ENCODE data around the gene DHX35.

The DHX35 gene

DNA sequence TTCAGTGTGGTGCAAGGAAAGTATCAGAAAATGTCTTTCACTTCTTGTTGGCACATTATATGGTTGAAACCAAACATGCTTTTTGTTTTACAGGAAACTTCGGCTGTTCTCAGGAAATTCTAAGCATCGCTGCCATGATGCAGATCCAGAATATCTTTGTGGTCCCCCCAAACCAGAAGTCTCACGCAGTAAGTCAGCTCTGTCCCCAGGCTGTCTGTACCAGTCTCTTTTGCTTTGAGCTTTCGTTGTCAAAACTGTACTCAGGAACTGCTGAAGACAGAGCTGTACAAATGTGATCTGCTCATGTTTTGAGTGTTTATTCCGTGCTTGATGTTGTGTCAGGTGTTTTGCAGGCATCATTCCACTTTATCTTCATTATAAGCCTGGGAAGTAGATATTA lies 59.6 kb downstream of the DHX35 start:
- Histone ChIP-seq H2BK5ac (ENCODE audit: low read depth, low read length, poor library complexity, severe bottlenecking) (no peak overlapping the region), H3K9ac (ENCODE audit: low read length) (no peak overlapping the region), H3K36me3 (ENCODE audit: control insufficient read depth in 1 of 2, insufficient read depth in 2 of 2, low read depth in 1 of 2, low read length in 2 of 2) (peaks cover 33 to 88% of the 10 kb centered on the region in 2 experiments), H2BK15ac (ENCODE audit: low read depth, poor library complexity, severe bottlenecking) (no peak overlapping the region), H4K8ac (ENCODE audit: low read length) (no peak overlapping the region), H3K79me1 (replicated peaks; ENCODE audit: low read length, poor library complexity, severe bottlenecking) (peaks cover 11% of the 10 kb centered on the region), H3K18ac (ENCODE audit: low read depth in 1 of 2, low read length in 2 of 2) (no peak overlapping the region), H3K23ac (ENCODE audit: low read length in 2 of 2) (no peak overlapping the region), H4K91ac (ENCODE audit: low read length) (no peak overlapping the region), H3K4me2 (ENCODE audit: low read length, poor library complexity, severe bottlenecking) (no peak overlapping the region), H2AFZ (ENCODE audit: low read depth, low read length) (no peak overlapping the region), H3K4ac (ENCODE audit: low read depth in 1 of 2, low read length in 2 of 2) (no peak overlapping the region), H3K9me3 (ENCODE audit: control insufficient read depth, low read length) (no peaks in the 10 kb centered on the region), H2BK120ac (ENCODE audit: low read depth, low read length) (no peak overlapping the region), H2AK5ac (ENCODE audit: low read length, severe bottlenecking) (no peak overlapping the region), H3K27me3 (ENCODE audit: control insufficient read depth in 1 of 2, insufficient read depth in 1 of 2, low read length in 2 of 2) (no peaks in the 10 kb centered on the region), H3K27ac (ENCODE audit: low read length, poor library complexity, severe bottlenecking) (no peak overlapping the region), H3K14ac (ENCODE audit: low read length in 2 of 2) (no peak overlapping the region), H3K4me3 (ENCODE audit: insufficient read depth in 1 of 2, low read depth in 1 of 2, low read length in 2 of 2) (no peak overlapping the region), H3K4me1 (ENCODE audit: control insufficient read depth, insufficient read depth, low read depth, low read length) (peaks cover 1% of the 10 kb centered on the region), H2BK12ac (ENCODE audit: low read length in 2 of 2) (no peak overlapping the region)
- DNase-seq = no peak
- WGBS = 97% methylated on average over 4 of the region's 5 CpGs

DNA sequence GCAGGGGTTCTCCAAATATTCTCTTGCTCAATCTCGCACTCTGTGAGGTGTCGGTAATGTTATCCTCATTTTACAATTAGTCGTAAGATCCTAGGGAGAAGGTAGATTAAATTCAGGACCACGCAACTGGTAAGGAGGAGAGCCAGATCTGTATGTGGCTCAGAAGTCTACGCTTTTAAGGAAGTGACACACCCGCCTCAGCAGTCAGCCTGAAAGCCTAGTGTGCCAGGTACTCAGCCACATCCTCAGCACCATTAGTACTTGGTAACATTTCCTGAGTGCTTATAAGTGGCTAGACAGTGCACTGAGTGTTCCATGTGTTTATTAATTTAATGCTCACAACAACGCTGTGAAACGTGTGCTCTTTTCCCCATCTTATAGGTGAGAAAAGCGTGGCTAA lies 63.7 kb downstream of the DHX35 start:
- H3K18ac ChIP-seq (ENCODE audit: low read depth in 1 of 2, low read length in 2 of 2) = no peak overlapping the region
- no peak overlapping the region for H3K4ac ChIP-seq (ENCODE audit: low read depth in 1 of 2, low read length in 2 of 2)
- no peak overlapping the region for H2BK5ac ChIP-seq (ENCODE audit: low read depth, low read length, poor library complexity, severe bottlenecking)
- H4K8ac ChIP-seq (ENCODE audit: low read length) = no peak overlapping the region
- peaks cover 7% of the 10 kb centered on the region for H3K79me1 ChIP-seq (replicated peaks; ENCODE audit: low read length, poor library complexity, severe bottlenecking)
- H3K4me3 ChIP-seq (ENCODE audit: insufficient read depth in 1 of 2, low read depth in 1 of 2, low read length in 2 of 2) = no peak overlapping the region
- H3K4me1 ChIP-seq (ENCODE audit: control insufficient read depth, insufficient read depth, low read depth, low read length) = peaks cover 5% of the 10 kb centered on the region
- H2BK12ac ChIP-seq (ENCODE audit: low read length in 2 of 2) = no peak overlapping the region
- H3K27ac ChIP-seq (ENCODE audit: low read length, poor library complexity, severe bottlenecking) = no peak overlapping the region
- no peak overlapping the region for H2BK15ac ChIP-seq (ENCODE audit: low read depth, poor library complexity, severe bottlenecking)
- H3K23ac ChIP-seq (ENCODE audit: low read length in 2 of 2) = no peak overlapping the region
- no peak for DNase-seq
- H4K91ac ChIP-seq (ENCODE audit: low read length) = no peak overlapping the region
- no peak overlapping the region for H3K9ac ChIP-seq (ENCODE audit: low read length)
- H3K27me3 ChIP-seq (ENCODE audit: control insufficient read depth in 1 of 2, insufficient read depth in 1 of 2, low read length in 2 of 2) = no peaks in the 10 kb centered on the region
- H3K36me3 ChIP-seq (ENCODE audit: control insufficient read depth in 1 of 2, insufficient read depth in 2 of 2, low read depth in 1 of 2, low read length in 2 of 2) = peaks cover 35 to 81% of the 10 kb centered on the region in 2 experiments
- H3K14ac ChIP-seq (ENCODE audit: low read length in 2 of 2) = no peak overlapping the region
- no peak overlapping the region for H3K4me2 ChIP-seq (ENCODE audit: low read length, poor library complexity, severe bottlenecking)
- no peak overlapping the region for H2BK120ac ChIP-seq (ENCODE audit: low read depth, low read length)
- no peak overlapping the region for H2AFZ ChIP-seq (ENCODE audit: low read depth, low read length)
- WGBS = 98% methylated on average over 8 of the region's 9 CpGs
- no peak overlapping the region for H2AK5ac ChIP-seq (ENCODE audit: low read length, severe bottlenecking)
- no peaks in the 10 kb centered on the region for H3K9me3 ChIP-seq (ENCODE audit: control insufficient read depth, low read length)

DNA sequence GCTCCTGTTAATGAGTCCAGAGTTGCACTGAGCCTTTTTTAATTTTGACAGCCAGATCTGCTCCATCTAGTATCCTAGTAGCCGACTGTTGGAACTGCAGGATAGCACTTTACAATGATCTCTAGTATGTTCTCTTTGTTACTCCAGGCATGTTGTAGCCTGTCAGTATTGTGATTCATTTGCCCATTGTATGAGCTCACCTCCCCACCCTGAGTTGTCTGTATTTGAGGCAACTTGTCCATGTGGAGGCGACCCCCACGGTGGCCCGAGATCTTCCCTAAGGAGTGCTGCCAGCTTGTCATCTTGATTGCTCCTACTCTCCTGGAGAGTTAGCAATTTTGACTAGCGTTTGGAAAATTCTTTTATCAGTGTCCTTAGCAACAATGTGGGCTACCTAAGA lies 67.2 kb downstream of the DHX35 start:
- DNase-seq = no peak
- Histone ChIP-seq H3K23ac (ENCODE audit: low read length in 2 of 2) (no peak overlapping the region), H3K79me1 (replicated peaks; ENCODE audit: low read length, poor library complexity, severe bottlenecking) (peaks cover 6% of the 10 kb centered on the region), H3K9me3 (ENCODE audit: control insufficient read depth, low read length) (no peaks in the 10 kb centered on the region), H3K4me2 (ENCODE audit: low read length, poor library complexity, severe bottlenecking) (no peak overlapping the region), H3K9ac (ENCODE audit: low read length) (no peak overlapping the region), H4K91ac (ENCODE audit: low read length) (no peak overlapping the region), H4K8ac (ENCODE audit: low read length) (no peak overlapping the region), H2AK5ac (ENCODE audit: low read length, severe bottlenecking) (no peak overlapping the region), H2BK12ac (ENCODE audit: low read length in 2 of 2) (no peak overlapping the region), H3K14ac (ENCODE audit: low read length in 2 of 2) (no peak overlapping the region), H3K18ac (ENCODE audit: low read depth in 1 of 2, low read length in 2 of 2) (no peak overlapping the region), H2BK120ac (ENCODE audit: low read depth, low read length) (no peak overlapping the region), H2BK15ac (ENCODE audit: low read depth, poor library complexity, severe bottlenecking) (no peak overlapping the region), H3K4me1 (ENCODE audit: control insufficient read depth, insufficient read depth, low read depth, low read length) (peaks cover 5% of the 10 kb centered on the region), H2BK5ac (ENCODE audit: low read depth, low read length, poor library complexity, severe bottlenecking) (no peak overlapping the region), H3K27me3 (ENCODE audit: control insufficient read depth in 1 of 2, insufficient read depth in 1 of 2, low read length in 2 of 2) (no peaks in the 10 kb centered on the region), H3K4me3 (ENCODE audit: insufficient read depth in 1 of 2, low read depth in 1 of 2, low read length in 2 of 2) (no peak overlapping the region), H3K27ac (ENCODE audit: low read length, poor library complexity, severe bottlenecking) (no peak overlapping the region), H2AFZ (ENCODE audit: low read depth, low read length) (no peak overlapping the region), H3K36me3 (ENCODE audit: control insufficient read depth in 1 of 2, insufficient read depth in 2 of 2, low read depth in 1 of 2, low read length in 2 of 2) (peaks cover 32 to 64% of the 10 kb centered on the region in 2 experiments), H3K4ac (ENCODE audit: low read depth in 1 of 2, low read length in 2 of 2) (no peak overlapping the region)
- 96% methylated on average over 5 of the region's 5 CpGs for WGBS

DNA sequence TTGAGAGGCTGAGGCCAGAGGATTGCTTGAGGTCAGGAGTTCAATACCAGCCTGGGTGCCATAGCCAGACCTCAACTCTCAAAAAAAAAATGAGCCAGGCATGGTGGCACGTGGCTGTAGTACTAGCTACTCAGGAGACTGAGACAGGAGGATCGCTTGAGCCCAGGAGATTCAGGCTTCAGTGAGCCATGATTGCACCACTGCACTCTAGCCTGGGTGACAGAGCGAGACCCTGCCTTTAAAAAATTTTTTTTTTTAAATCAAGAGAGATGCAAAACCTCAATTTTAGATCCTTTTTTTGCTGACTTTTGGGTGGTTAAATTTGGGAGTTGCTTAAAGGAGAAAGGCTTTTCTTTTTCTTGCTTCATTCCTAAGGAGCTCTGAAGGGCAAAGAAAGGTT lies 70.9 kb downstream of the DHX35 start:
- 94% methylated on average over 2 of the region's 3 CpGs for WGBS
- no peak overlapping the region for H3K14ac ChIP-seq (ENCODE audit: low read length in 2 of 2)

More for the DNA sequence above, 70.9 kb downstream of the DHX35 start:
- H4K91ac ChIP-seq (ENCODE audit: low read length) = no peak overlapping the region
- H3K23ac ChIP-seq (ENCODE audit: low read length in 2 of 2) = no peak overlapping the region
- peaks cover under 1% of the 10 kb centered on the region for H3K79me1 ChIP-seq (replicated peaks; ENCODE audit: low read length, poor library complexity, severe bottlenecking)
- no peak overlapping the region for H3K4me2 ChIP-seq (ENCODE audit: low read length, poor library complexity, severe bottlenecking)
- H3K4me3 ChIP-seq (ENCODE audit: insufficient read depth in 1 of 2, low read depth in 1 of 2, low read length in 2 of 2) = no peak overlapping the region
- H2BK15ac ChIP-seq (ENCODE audit: low read depth, poor library complexity, severe bottlenecking) = no peak overlapping the region
- H2BK5ac ChIP-seq (ENCODE audit: low read depth, low read length, poor library complexity, severe bottlenecking) = no peak overlapping the region
- H3K4me1 ChIP-seq (ENCODE audit: control insufficient read depth, insufficient read depth, low read depth, low read length) = peaks cover 3% of the 10 kb centered on the region
- H4K8ac ChIP-seq (ENCODE audit: low read length) = no peak overlapping the region
- no peak overlapping the region for H3K27ac ChIP-seq (ENCODE audit: low read length, poor library complexity, severe bottlenecking)
- no peaks in the 10 kb centered on the region for H3K9me3 ChIP-seq (ENCODE audit: control insufficient read depth, low read length)
- DNase-seq = no peak
- no peak overlapping the region for H3K18ac ChIP-seq (ENCODE audit: low read depth in 1 of 2, low read length in 2 of 2)
- no peak overlapping the region for H2AK5ac ChIP-seq (ENCODE audit: low read length, severe bottlenecking)
- H3K9ac ChIP-seq (ENCODE audit: low read length) = no peak overlapping the region
- no peak overlapping the region for H3K4ac ChIP-seq (ENCODE audit: low read depth in 1 of 2, low read length in 2 of 2)
- no peak overlapping the region for H2AFZ ChIP-seq (ENCODE audit: low read depth, low read length)
- H2BK12ac ChIP-seq (ENCODE audit: low read length in 2 of 2) = no peak overlapping the region
- H3K27me3 ChIP-seq (ENCODE audit: control insufficient read depth in 1 of 2, insufficient read depth in 1 of 2, low read length in 2 of 2) = no peaks in the 10 kb centered on the region
- no peak overlapping the region for H2BK120ac ChIP-seq (ENCODE audit: low read depth, low read length)
- peaks cover 35 to 59% of the 10 kb centered on the region in 2 experiments for H3K36me3 ChIP-seq (ENCODE audit: control insufficient read depth in 1 of 2, insufficient read depth in 2 of 2, low read depth in 1 of 2, low read length in 2 of 2)
